Measurements from ENCODE around the gene HIRA.
"Not testable (repeated sequence)": the region's sequence is repeated elsewhere in the genome, so short reads cannot be mapped to it uniquely, and the experiment has no call there.

Gene HIRA

DNA sequence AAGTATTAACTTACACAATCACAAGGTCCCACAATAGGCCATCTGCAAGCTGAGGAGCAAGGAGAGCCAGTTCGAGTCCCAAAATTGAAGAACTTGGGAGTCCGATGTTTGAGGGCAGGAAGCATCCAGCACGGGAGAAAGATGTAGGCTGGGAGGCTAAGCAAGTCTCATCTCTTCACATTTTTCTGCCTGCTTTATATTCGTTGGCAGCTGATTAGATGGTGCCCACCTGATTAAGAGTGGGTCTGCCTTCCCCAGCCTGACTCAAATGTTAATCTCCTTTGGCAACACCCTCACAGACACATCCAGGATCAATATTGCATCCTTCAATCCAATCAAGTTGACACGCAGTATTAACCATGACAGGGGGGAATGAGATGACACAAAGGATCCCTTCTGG, 101.3 kb downstream of the HIRA start:
- not testable (repeated sequence) for DNase-seq (ENCODE audit: low read depth in 2 of 2)

DNA sequence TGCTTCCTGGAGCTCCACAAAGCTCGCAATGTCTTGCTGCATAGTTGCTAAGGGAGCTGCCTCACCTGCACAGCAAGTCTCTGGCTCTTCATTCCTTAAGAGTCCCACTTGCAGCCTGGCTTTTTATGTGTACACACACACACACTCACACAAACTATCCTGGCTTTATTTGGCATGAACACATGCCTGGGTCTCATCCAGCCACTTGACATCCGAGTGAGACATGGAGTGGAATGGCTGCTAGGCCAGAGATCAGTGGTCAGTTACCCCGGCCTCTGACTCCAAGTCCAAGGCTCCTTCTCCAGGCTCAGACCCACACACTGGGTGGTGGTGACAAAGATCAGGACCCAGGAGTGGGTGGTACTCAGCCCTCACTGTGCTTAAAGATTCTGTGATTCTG, 102.1 kb downstream of the HIRA start:
- no peak for DNase-seq (ENCODE audit: low read depth in 2 of 2)

DNA sequence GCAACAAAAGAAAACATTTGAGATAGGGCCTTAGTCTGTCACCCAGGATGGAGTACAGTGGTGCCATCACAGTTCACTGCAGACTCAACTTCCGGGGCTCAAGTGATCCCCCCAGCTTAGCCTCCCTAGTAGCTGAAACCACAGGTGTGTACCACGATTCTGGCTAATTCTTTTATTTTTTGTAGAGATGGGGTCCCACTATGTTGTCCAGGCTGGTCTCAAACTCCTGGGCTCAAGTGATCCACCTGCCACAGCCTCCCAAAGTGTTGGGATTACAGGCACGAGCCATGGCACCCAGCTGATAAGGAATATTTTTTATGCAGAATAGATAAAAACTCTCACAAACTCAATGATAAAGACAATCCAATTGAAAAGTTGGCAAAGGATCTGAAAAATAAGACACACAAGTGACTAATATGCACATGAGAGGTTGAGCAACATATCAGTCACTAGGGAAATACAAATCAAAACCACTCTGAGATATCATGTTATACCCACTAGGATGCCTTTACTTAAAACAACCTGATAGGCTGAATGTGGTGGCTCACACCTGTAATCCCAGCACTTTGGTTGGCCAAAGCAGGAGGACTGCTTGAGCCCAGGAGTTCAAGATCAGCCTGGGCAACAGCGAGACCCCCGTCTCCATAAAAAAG, 106.1 kb downstream of the HIRA start:
- no peak for DNase-seq (ENCODE audit: low read depth in 2 of 2)

DNA sequence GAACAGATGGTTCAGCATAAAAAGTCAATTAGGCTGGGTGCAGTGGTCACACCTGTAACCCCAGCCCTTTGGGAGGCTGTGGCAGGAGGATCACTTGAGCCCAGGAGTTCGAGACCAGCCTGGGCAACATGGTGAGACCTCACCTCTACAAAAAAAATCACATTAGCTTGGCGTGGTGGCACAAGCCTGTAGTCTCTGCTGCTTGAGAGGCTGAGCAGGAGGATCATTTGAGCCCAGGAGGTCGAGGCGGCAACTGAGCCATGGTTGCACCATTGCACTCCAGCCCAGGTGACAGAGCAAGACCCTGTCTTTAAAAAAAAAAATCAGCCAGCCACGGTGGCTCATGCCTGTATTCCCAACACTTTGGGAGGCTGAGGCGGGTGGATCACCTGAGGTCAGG, 108.1 kb downstream of the HIRA start:
- DNase-seq (ENCODE audit: low read depth in 2 of 2), result not testable (repeated sequence)

DNA sequence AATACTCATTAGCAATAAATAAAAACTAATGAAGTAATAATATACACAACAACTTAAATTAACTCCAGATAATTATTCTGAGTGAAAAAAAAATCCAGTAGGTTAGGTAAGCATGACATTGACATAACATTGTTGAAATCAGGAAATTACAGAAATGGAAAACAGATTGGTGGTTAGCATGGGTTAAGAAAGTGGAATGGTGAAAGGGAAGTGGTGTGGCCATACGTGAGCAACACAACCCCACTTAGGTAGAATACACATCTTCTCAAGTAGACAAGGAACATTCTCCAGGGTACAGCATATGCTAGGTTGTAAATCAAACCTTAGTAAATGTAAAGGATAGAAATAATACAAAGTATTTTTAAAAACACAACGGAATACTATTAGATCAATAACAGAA, 109.8 kb downstream of the HIRA start:
- DNase-seq (ENCODE audit: low read depth in 2 of 2), result no peak

DNA sequence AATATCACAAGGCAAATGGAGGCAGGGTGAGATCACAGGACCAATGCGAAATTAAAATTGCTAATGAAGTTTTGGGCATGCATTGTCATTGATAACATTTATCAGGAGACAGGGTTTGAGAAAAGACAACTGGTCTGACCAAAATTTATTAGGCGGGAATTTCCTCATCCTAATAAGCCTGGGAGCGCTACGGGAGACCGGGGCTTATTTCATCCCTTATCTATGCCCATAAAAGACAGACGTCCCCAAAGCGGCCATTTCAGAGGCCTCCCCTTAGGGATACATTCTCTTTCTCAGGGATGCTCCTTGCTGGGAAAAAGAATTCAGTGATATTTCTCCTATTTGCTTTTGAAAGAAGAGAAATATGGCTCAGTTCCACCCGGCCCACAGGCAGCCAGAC, 111.4 kb downstream of the HIRA start:
- DNase-seq (ENCODE audit: low read depth in 2 of 2), result not testable (repeated sequence)

DNA sequence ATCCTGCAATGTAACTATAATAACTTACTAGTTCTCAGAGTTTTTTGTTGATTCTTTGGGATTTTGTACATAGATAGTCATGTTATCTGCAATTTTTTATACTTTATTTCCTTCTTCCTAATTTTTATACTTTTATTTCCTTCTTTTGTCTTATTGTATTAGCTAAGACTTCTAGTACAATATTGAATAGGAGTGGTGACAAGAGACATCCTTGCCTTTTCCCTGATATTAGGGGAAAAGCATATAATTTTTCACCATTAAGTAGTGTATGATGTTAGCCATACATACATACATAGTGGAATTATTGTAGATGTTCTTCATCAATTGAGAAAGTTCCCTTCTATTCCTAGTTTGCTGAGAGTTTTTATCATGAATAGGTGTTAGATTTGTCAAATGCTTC, 112.3 kb downstream of the HIRA start:
- DNase-seq (ENCODE audit: low read depth in 2 of 2), result no peak

DNA sequence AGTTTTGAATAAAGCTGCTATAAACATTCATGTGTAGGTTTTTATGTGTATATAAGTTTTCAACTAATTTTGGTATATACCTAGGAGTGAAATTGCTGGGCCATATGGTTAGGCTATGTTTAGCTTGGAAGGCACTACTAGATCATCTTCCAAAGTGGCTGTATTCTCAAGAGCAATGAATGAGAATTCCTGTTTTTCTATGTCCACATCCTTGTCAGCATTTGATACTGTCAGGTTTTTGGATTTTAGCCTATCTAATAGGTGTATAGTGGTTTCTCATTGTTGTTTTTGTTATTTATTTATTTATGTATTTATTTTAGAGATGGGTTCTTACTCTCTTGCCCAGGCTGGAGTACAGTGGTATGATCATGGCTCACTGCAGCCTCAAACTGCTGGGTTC, 113.7 kb downstream of the HIRA start:
- no peak for DNase-seq (ENCODE audit: low read depth in 2 of 2)

DNA sequence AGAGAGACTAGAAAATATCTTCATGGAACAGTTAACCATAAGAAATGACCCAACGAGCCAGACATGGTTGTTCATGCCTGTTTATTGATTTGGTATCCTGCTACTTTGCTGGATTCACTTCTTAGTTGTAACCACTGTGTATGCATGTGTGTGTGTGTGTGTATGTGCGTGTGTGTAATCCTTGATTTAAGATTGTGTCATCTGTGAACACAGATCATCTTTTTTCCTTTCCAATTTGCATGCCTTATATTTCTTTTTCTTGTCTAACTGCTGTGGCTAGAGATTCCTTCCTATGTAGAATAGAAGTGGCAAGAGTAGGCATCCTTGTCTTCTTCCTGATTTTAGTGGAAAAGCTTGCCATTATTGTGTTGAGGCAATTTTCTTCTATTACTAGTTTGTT, 123.7 kb downstream of the HIRA start:
- DNase-seq (ENCODE audit: low read depth in 2 of 2), result no peak

DNA sequence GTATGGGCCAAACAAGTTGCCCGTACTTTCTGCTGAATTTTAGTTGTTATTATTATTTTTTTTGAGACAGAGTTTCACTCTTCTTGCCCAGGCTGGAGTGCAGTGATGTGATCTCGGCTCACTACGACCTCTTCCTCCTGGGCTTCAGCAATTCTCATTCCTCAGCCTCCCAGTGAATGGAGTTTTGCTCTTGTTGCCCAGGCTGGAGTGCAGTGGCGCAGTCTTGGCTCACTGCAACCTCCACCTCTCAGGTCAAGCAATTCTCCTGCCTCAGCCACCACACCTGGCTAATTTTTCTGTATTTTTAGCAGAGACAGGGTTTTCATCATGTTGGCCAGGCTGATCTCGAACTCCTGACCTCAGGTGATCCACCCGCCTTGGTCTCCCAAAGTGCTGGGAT, 125.0 kb downstream of the HIRA start:
- DNase-seq (ENCODE audit: low read depth in 2 of 2), result not testable (repeated sequence)

DNA sequence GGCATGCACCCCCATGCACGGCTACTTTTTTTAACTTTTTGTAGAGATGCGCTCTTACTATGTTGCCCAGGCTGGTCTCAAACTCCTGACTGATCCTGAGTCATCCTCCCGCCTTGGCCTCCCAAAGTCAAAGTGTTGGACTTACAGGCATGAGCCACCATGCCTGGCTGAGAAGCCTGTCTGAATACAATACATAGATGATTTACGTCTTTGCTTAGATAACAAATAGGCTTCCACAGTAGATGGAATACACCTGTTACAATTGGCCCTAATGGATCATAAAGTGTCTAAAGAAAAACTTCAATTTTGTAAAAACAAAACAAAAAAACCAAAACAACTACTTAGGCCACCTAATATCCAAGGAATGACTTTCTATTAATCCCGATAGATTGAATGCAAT, 127.0 kb downstream of the HIRA start:
- no peak for DNase-seq (ENCODE audit: low read depth in 2 of 2)

DNA sequence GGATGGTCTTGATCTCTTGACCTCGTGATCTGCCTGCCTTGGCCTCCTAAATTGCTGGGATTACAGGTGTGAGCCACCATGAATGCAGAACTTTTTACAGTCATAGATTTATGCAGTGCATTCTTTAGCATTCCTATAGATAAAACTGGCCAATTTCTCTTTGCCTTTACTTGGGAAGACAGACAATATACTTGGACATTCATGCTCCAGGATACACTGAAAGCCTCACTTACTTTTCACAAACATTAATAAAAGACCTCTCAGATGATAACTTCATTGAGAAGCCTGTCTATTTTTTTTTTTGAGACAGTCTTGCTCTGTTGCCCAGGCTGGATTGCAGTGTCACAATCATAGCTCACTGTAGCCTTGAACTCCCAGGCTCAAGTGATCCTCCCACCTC, 127.7 kb downstream of the HIRA start:
- no peak for DNase-seq (ENCODE audit: low read depth in 2 of 2)

DNA sequence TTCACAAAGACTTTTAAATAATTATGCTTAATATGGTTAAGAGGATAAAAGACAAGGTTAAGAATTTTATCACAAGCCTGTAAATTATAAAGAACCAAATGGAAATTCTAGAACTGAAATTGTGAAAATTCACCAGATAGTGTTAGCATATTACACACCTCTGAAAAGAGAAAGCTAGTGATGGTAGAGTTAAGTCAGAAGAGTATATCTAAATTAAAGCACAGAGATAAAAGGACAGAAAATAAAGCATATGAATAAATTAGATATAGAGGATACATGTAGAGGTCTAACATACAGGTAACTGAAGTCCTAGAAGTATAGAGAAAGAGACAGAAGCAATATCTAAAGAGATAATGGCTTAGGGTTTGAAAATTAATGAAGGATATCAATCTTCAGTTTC, 135.8 kb downstream of the HIRA start:
- DNase-seq (ENCODE audit: low read depth in 2 of 2), result no peak

DNA sequence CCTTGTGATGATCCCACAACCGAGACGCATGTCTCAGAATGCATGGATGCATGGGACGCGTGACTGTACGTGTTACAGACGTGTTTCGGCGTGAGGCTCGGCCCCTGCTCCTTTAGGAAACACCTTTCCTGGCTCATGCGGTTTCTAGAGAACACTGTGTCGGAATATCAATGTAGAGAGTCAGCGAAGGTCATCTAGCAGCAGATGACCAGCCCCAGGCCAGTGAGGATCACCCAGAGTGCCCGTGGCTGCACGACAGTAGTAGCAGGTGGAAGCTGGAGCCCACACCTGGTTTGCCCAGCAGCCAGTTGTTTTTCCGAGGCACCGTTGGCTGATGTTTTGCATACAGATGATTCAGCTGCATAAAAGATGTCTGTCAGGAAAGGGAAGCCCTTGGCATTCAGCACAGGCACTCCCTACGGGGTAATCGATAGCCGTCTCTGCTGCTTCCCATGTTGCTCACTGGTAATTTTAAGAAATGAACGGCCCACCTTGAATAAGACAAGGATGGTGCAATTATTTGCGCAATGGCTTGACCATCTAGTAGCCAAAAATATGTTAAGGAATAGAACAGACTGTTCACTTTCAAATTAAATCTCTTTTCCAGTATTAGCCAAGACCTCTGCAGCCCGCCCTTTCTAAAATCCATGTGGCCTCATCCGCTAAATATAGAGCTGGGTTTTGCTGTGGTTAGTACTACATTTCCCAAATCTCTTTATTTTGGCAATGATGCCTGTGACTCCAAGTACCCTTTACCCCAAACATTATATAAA, 138.9 kb downstream of the HIRA start:
- no peak for DNase-seq (ENCODE audit: low read depth in 2 of 2)

DNA sequence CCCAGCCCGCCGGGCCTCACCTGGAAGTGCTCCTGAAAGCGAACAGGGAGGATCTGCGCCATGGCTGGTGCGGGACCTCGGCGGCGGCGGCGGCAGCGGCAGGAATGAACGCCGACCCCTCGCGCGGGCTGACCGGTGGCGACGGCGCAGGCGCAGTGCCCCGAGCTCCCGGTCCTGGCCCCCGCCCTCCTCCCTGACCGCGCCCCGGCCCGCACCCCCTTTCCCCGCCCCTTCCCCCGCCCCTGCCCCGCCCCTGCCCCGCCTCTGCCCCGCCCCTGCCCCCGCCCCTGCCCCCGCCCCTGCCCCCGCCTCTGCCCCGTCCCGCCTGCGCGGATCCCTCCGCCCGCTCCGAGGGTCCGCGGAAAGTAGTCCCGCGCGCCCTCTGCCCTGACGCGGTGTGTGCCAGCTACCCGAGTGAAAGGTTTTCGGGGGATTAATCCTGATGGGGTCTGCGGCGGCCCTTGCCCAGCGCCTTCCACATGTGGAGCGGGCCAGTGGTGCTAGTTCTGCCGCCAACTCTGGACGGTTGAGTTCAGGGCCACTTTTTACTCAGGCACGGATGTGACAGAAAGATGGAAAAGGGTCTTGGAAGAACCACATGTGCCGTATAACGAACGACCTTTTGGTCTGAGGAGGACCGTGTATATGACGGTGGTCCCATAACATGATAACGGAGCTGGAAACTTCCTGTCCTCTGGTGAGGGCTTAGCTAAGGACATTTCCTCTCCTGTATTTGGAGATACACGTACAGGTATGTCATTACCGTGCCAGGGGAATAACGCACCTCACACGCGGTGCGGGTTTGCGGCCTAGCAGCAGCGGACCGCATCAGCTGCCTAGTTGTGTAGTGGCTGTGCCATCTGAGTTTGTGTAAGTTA, 139.7 kb downstream of the HIRA start, which contains the start of gene CLTCL1:
Gene CLTCL1 (minus strand): TSS at position 140 of the 878 bp plus-strand sequence. CDS start 78 bp downstream, at position 62.
- peak; percentile 66 for DNase-seq (ENCODE audit: low read depth in 2 of 2)

DNA sequence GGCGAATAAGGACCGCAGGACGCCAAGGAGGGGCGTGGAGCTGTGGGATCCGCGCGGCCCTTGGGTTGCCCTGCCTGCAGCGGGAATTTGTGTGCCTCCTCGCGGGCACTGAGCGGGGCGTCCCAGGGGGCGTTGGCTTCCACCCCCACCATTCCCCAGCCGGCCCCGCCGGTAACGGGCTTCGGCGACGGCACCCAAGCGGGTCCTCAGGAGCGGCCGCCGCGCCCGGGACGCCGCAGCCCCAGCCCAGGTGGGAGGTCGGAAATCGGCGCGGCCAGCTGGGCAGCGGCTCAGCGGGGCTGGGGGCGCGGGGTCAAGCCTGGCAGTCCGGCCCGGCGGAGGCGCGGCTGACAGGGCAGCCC, 140.3 kb downstream of the HIRA start:
- peak in 1 of 2 donors; percentile 25 for DNase-seq (ENCODE audit: low read depth in 2 of 2)

DNA sequence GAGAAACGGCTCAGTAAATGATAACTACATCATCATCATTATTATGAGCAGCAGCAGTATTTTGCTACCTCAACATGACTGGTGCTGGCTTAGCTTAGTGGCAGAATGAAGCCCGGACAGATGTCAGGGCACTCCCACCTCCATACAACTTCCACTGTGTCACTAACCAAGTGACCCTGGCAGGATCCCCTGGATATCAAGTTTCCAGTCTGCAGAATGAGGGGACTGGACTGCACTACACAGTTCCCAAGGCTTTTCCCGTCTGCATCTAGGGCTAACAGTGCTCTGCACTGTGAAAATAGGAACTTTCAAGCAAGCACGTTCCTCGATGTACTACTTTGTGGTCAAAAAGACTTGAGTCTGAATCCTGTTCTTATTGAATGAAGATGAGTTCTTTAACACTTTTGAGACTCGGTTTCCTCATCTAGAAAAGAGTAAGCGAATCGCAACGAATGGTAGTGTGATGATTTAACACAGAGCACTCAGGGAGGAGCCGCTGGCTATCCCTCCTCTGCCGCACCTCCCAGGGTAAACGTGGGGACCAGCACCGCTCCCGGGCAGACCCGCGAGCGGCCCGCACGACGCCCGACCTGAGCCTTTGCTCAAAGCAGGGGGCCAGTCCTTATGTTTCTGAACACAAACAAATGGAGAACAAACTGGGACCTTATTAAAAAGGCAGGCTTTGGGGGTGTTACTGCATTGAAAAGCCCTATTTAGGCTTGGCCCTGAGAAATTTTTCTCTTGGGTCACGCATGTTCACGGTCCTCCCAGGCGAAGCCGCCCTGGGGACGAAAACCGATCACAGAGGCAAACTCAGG, 140.9 kb downstream of the HIRA start:
- no peak for DNase-seq (ENCODE audit: low read depth in 2 of 2)

DNA sequence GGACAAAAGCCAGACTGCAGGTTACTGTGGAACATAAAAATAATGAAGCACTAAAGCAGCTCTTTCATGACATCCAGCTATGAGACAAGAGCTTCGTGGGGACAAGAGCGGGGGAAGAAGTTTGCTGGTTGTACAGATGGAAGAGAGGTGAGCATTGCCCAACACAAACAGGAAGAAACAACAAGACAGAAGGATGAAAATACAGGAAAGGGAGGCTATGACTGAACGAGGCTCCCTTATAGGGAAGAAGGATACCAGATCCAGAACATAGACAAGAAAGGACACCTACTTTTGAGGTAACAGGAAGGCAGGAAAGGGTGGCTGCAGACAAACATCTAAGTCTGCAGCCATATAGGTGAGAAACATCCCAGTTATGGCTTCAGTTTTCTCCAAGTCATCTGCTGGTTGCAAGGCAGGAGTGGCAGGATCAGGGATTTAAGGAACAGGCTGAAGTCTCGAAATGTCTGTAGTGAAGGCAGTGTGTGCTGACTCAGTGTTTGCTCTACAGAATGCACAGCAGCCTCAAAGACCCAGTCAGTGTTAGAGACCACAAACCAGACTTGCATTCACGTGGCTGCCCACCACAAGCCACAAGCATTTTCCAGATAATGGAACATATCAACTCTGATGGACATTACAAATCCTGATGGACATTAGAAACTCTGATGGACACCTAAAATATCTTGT, 141.9 kb downstream of the HIRA start:
- DNase-seq (ENCODE audit: low read depth in 2 of 2), result no peak

DNA sequence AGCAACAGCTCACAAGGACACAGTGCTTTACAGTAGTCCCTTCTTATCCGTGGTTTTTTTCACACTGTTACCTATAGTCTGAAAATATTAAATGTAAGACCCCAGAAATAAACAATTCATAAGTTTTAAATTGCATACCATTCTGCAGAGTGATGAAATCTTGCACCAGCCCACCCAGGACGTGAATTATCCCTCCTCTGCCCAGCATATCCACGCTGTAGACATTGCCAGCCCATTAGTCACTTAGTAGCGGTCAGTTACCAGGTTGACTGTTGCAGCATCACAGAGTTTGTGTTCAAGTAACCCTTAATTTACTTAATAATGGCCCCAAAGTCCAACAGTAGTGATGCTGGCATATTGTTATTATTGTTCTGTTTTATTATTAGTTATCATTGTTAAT, 143.6 kb downstream of the HIRA start:
- DNase-seq (ENCODE audit: low read depth in 2 of 2), result no peak

DNA sequence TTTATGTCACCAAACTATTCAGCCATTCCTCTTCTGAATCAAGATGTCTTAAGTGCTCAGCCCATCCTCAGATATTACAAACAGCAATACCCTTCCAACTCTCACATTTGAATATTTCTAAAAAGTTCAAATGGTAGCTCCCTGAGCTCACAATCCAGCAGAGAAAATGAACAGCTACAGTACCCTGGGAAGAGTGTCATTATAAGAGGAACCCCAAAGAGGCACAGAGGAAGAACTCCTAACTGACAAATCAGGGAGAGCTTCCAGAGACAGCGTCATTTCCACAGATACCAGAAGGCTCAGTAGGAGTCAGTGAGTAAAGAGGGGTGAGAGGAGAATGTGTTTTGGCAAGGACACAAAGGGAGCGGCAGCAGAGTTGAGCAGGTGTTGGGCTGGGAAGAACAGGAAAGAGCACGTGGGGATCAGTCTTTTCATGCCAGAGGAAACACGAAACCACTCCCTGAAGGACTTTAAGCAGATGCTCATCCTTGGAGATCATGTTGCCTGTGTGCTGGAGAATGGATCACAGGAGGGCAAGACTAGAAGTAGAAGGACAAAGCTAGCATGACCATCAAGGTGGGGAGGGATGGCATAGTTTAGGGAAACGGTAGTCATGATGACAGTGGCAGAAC, 144.3 kb downstream of the HIRA start:
- DNase-seq (ENCODE audit: low read depth in 2 of 2), result no peak

DNA sequence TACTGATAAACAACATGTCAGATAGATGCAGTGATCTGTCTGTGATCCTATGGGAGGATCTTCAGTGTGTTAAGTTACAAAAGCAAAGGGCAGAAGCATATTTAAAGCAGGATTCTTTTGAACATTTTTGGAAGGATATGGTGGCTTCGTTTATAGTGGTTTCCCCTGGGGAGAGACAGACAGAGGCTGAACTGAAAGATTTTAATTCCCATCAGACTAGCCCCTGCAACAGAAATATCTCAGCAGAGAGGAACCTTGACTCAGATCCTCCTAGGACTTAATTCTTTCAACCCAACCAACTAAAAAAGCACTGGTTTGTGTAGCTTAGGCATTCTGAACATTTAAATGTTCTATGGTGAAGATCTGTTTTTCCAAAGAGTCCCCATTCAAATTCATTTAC, 145.7 kb downstream of the HIRA start:
- no peak for DNase-seq (ENCODE audit: low read depth in 2 of 2)
